IMR-90 (cell line): ENCODE results near the gene GATA6. TPM values are rescaled to one million over a fixed set of nuclear protein-coding genes. Genes with fewer than 3 reads are reported as not detected.

Experiments used
- ATAC-seq: fragments of 200-7000 bp; cut with Tn5 transposase; 2 replicates; pipeline ENCODE4 v1.9.1; 2020; ENCODE audit warnings: low read depth, mild to moderate bottlenecking, moderate library complexity
- BruUV-seq: library from RNA; stranded (reverse); fragments of 400-500 nt; replicated peaks from 2 replicates; lab custom pipeline; 2021; lab: Mats Ljungman, UMichigan
- CTCF ChIA-PET: fragments of 300-600 bp; formaldehyde crosslinking; extraction: SDS; loops from one replicate; lab custom pipeline; 2021; ENCODE audit warnings: antibody characterized with exemption; lab: Yijun Ruan, JAX
- POLR2A ChIA-PET: fragments of 300-600 bp; sonication (Branson Sonifier 250); formaldehyde crosslinking; loops from one replicate; lab custom pipeline; 2022; ENCODE audit warnings: antibody characterized with exemption; ENCODE audit not compliant: unreplicated experiment; lab: Charles Lee
- DNase-seq: peaks from one replicate; pipeline ENCODE4 v3.0.0; 2013
- H2AFZ ChIP-seq: replicated peaks from 2 replicates; pipeline ENCODE3; 2013; ENCODE audit warnings: low read length, mild to moderate bottlenecking; ENCODE audit not compliant: poor library complexity
- H2AK5ac ChIP-seq: 2 replicates; pipeline ENCODE4 v1.6.1; 2013; ENCODE audit warnings: low read depth, low read length, inconsistent platforms
- H2AK9ac ChIP-seq: replicated peaks from 2 replicates; pipeline ENCODE3; 2013; ENCODE audit warnings: mild to moderate bottlenecking, low read depth, low read length, moderate library complexity; ENCODE audit not compliant: poor library complexity
- H2BK120ac ChIP-seq: 2 replicates; pipeline ENCODE4 v1.6.1; 2013; ENCODE audit warnings: low read depth, low read length, inconsistent platforms
- H2BK15ac ChIP-seq: 3 replicates; pipeline ENCODE4 v1.6.1; 2013; ENCODE audit warnings: low read depth, low read length, inconsistent platforms
- H2BK20ac ChIP-seq: 2 replicates; pipeline ENCODE4 v1.6.1; 2013; ENCODE audit warnings: low read depth, mild to moderate bottlenecking, inconsistent platforms, low read length, moderate library complexity
- H2BK5ac ChIP-seq: 2 replicates; pipeline ENCODE4 v1.6.1; 2013; ENCODE audit warnings: mild to moderate bottlenecking, low read depth, low read length, inconsistent platforms; ENCODE audit not compliant: poor library complexity, severe bottlenecking
- H3K14ac ChIP-seq: replicated peaks from 2 replicates; pipeline ENCODE4 v1.6.1; 2013; ENCODE audit warnings: low read depth, low read length, inconsistent platforms
- H3K18ac ChIP-seq: 2 replicates; pipeline ENCODE4 v1.6.1; 2013; ENCODE audit warnings: low read depth, low read length, control low read depth
- H3K23ac ChIP-seq: 2 replicates; pipeline ENCODE4 v1.6.1; 2013; ENCODE audit warnings: low read depth, low read length, inconsistent platforms
- H3K27ac ChIP-seq: 2 replicates; pipeline ENCODE4 v1.5.1; 2013; ENCODE audit warnings: mild to moderate bottlenecking, control low read depth, low read length; ENCODE audit not compliant: insufficient read depth
- H3K27me3 ChIP-seq: 2 replicates; pipeline ENCODE4 v1.6.1; 2013; ENCODE audit warnings: low read length; ENCODE audit not compliant: control insufficient read depth, insufficient read depth
- H3K36me3 ChIP-seq: 2 replicates; pipeline ENCODE4 v1.6.1; 2013; ENCODE audit warnings: low read length, mixed read lengths; ENCODE audit not compliant: control insufficient read depth, insufficient read depth
- H3K4ac ChIP-seq: 2 replicates; pipeline ENCODE4 v1.6.1; 2013; ENCODE audit warnings: low read depth, low read length, inconsistent platforms
- H3K4me1 ChIP-seq: 2 replicates; pipeline ENCODE4 v1.6.1; 2013; ENCODE audit warnings: low read length, mixed read lengths; ENCODE audit not compliant: control insufficient read depth, insufficient read depth
- H3K4me2 ChIP-seq: 2 replicates; pipeline ENCODE4 v1.6.1; 2013; ENCODE audit warnings: low read depth, mild to moderate bottlenecking, control low read depth, low read length, moderate library complexity
- H3K4me3 ChIP-seq: 2 replicates; pipeline ENCODE4 v1.5.1; 2013; ENCODE audit warnings: low read depth, mild to moderate bottlenecking, control low read depth, low read length, moderate library complexity; ENCODE audit not compliant: insufficient read depth
- H3K56ac ChIP-seq: 2 replicates; pipeline ENCODE4 v1.6.1; 2013; ENCODE audit warnings: low read length, inconsistent platforms; ENCODE audit not compliant: insufficient read depth; ENCODE audit errors: extremely low read depth
- H3K79me1 ChIP-seq, 2 experiments: 2 replicates each; pipeline ENCODE4 v1.6.1; 2013; ENCODE audit warnings: low read length in 2 of 2, inconsistent platforms in 1 of 2, low read depth in 1 of 2
- H3K9ac ChIP-seq: 2 replicates; pipeline ENCODE4 v1.6.1; 2013; ENCODE audit warnings: low read depth, low read length, control low read depth
- H3K9me1 ChIP-seq: 2 replicates; pipeline ENCODE4 v1.6.1; 2013; ENCODE audit warnings: low read length, inconsistent platforms; ENCODE audit not compliant: insufficient read depth
- H3K9me3 ChIP-seq: 2 replicates; pipeline ENCODE4 v1.6.1; 2013; ENCODE audit warnings: low read length; ENCODE audit not compliant: control insufficient read depth, insufficient read depth
- H4K20me1 ChIP-seq: 2 replicates; pipeline ENCODE4 v1.6.1; 2013; ENCODE audit warnings: low read length, inconsistent platforms; ENCODE audit not compliant: insufficient read depth
- H4K5ac ChIP-seq: 2 replicates; pipeline ENCODE4 v1.6.1; 2013; ENCODE audit warnings: mild to moderate bottlenecking, low read depth, low read length, control low read depth
- H4K8ac ChIP-seq, 2 experiments: 2 replicates each; pipeline ENCODE4 v1.6.1; 2013; ENCODE audit warnings: low read depth in 2 of 2, low read length in 2 of 2, control low read depth in 1 of 2, inconsistent platforms in 1 of 2
- H4K91ac ChIP-seq: 2 replicates; pipeline ENCODE4 v1.6.1; 2013; ENCODE audit warnings: low read depth, low read length, inconsistent platforms; ENCODE audit not compliant: insufficient read depth
- BHLHE40 ChIP-seq: fragments of 150-350 bp; IDR thresholded peaks from 2 replicates; pipeline ENCODE4 v1.6.1; 2016; ENCODE audit warnings: mild to moderate bottlenecking, low read depth, low read length
- CHD1 ChIP-seq: IDR thresholded peaks from 2 replicates; pipeline ENCODE4 v1.6.1; 2012; ENCODE audit warnings: low read depth, low read length, improper control_type of control experiment
- MAFK ChIP-seq: IDR thresholded peaks from 2 replicates; pipeline ENCODE4 v1.6.1; 2012; ENCODE audit warnings: low read depth, low read length, improper control_type of control experiment
- MAZ ChIP-seq: IDR thresholded peaks from 2 replicates; pipeline ENCODE4 v1.6.1; 2012; ENCODE audit warnings: low read depth, mild to moderate bottlenecking, low read length, improper control_type of control experiment, moderate library complexity, borderline replicate concordance
- NFE2L2 ChIP-seq: fragments of 150-350 bp; IDR thresholded peaks from 2 replicates; pipeline ENCODE4 v1.6.1; 2016; ENCODE audit warnings: low read depth, mild to moderate bottlenecking, low read length
- POLR2A ChIP-seq: IDR thresholded peaks from 2 replicates; pipeline ENCODE4 v1.6.1; 2012; ENCODE audit warnings: mild to moderate bottlenecking, low read depth, low read length
- RCOR1 ChIP-seq: IDR thresholded peaks from 2 replicates; pipeline ENCODE4 v1.6.1; 2012; ENCODE audit warnings: mild to moderate bottlenecking, low read length, improper control_type of control experiment; ENCODE audit not compliant: insufficient replicate concordance
- RFX5 ChIP-seq: IDR thresholded peaks from 2 replicates; pipeline ENCODE4 v1.8.0; 2012; ENCODE audit warnings: low read depth, mild to moderate bottlenecking, low read length, moderate library complexity
- SMC3 ChIP-seq: fragments of 150-350 bp; IDR thresholded peaks from 2 replicates; pipeline ENCODE4 v1.6.1; 2016; ENCODE audit warnings: low read depth, mild to moderate bottlenecking, antibody characterized with exemption, low read length, moderate library complexity
- WGBS, 2 experiments: methylation state at CpG; one replicate each; pipeline versions ENCODE4 v1.1.5 to v1.1.7; 2013; ENCODE audit warnings: missing lambda C conversion rate in 2 of 2; ENCODE audit not compliant: insufficient read length in 1 of 2; ENCODE audit errors: extremely low coverage in 2 of 2; 5-methylcytosine and 5-hydroxymethylcytosine counted together
- dilution Hi-C: fragments of 300-500 bp; cut with HindIII; formaldehyde crosslinking; loops from one replicate; pipeline ENCODE4 v1.14.3; 2018; ENCODE audit warnings: low sequenced_read_pairs; ENCODE audit not compliant: unreplicated experiment
- in situ Hi-C: fragments of 300-500 bp; cut with MboI; formaldehyde crosslinking; loops from 3 replicates; pipeline ENCODE4 v1.14.3; 2019; ENCODE audit warnings: low sequenced_read_pairs, inconsistent platforms, mixed read lengths
- intact Hi-C: fragments of 100-400 bp; cut with micrococcal nuclease; formaldehyde crosslinking; loops from 2 replicates; pipeline ENCODE4 v1.10.0; 2022
- polyA plus RNA-seq, 3 experiments: library from polyadenylated mRNA; depleted of rRNA; stranded (reverse); fragments of >200 nt; gene quantifications; 2 replicates each; pipeline ENCODE4 v1.2.3, GENCODE V29; 2012; ENCODE audit warnings: low replicate concordance in 1 of 3
- total RNA-seq: library from RNA; depleted of rRNA; stranded (reverse); fragments of >200 nt; gene quantifications from 2 replicates; pipeline ENCODE4 v1.2.3, GENCODE V29; 2012

GATA6 gene
- total and polyA plus RNA-seq, 2 of the 4 experiments (the other 2 are of a cell fraction), result 2.5 to 4.0 TPM

GRCh38 chr18:22200611-22201225, 31.3 kb downstream of the GATA6 start:
- Histone ChIP-seq H4K5ac (no peak overlapping the region), H4K8ac (no peak overlapping the region), H2BK20ac (no peak overlapping the region), H3K4me3 (no peak overlapping the region), H3K36me3 (peaks cover 7% of the 10 kb centered on the region), H3K9me1 (no peaks in the 10 kb centered on the region), H2AFZ (no peak overlapping the region), H3K27me3 (no peaks in the 10 kb centered on the region), H3K4ac (no peak overlapping the region), H2BK15ac (no peak overlapping the region), H3K23ac (no peak overlapping the region), H3K4me1 (no peaks in the 10 kb centered on the region), H4K20me1 (0 out of 2 replicates have a peak, but pooled peaks cover 3% of the 10 kb centered on the region), H3K9ac (no peak overlapping the region), H2BK120ac (no peak overlapping the region), H2AK9ac (no peak overlapping the region), H2AK5ac (no peak overlapping the region; the same call in 1 of the 2 replicates), H3K27ac (no peak overlapping the region), H2BK5ac (no peak overlapping the region), H4K91ac (no peak overlapping the region), H3K79me1 (peaks cover 0 to 3% of the 10 kb centered on the region in 2 experiments; a peak in 3 of 4 replicates), H3K18ac (no peak overlapping the region), H3K14ac (no peak overlapping the region), H3K56ac (no peak overlapping the region), H3K4me2 (no peak overlapping the region), H3K9me3 (no peaks in the 10 kb centered on the region)
- in situ Hi-C loops (no loop called here), dilution Hi-C loops (no loop called here), intact Hi-C loops (no loop called here)
- DNase-seq (no peak), ATAC-seq (no peak)
- CTCF ChIA-PET, result no interaction called here
- no TSS peak for BruUV-seq
- TF ChIP-seq RCOR1 (no peak), BHLHE40 (no peak), SMC3 (no peak), CHD1 (no peak), MAZ (no peak), POLR2A (no peak), NFE2L2 (no peak), RFX5 (no peak), MAFK (no peak)
- 89% methylated on average over 14 of the region's 32 CpGs; no CpG with 5 or more reads in 1 of the 2 experiments for WGBS, 2 experiments
- POLR2A ChIA-PET, result no interaction called here
